Jurkat, Clone E6-1 (cell line): ENCODE results near the gene PABPC5. TPM values are rescaled to one million over a fixed set of nuclear protein-coding genes. Genes with fewer than 3 reads are reported as not detected.

Experiments
- DNase-seq: peaks from one replicate; pipeline ENCODE4 v3.0.0-alpha.2; 2011; ENCODE audit warnings: low read depth, low spot score
- H3K4me3 ChIP-seq: 2 replicates; pipeline ENCODE4 v1.5.1; 2011; ENCODE audit warnings: mild to moderate bottlenecking, low read length, control low read depth, moderate library complexity
- polyA plus RNA-seq: library from polyadenylated mRNA; unstranded; fragments of >200 nt; gene quantifications from one replicate; pipeline ENCODE4 v1.2.1, GENCODE V29; 2012; ENCODE audit warnings: missing spikeins; ENCODE audit not compliant: insufficient read length, insufficient read depth

The PABPC5 gene
- not detected for polyA plus RNA-seq

DNA sequence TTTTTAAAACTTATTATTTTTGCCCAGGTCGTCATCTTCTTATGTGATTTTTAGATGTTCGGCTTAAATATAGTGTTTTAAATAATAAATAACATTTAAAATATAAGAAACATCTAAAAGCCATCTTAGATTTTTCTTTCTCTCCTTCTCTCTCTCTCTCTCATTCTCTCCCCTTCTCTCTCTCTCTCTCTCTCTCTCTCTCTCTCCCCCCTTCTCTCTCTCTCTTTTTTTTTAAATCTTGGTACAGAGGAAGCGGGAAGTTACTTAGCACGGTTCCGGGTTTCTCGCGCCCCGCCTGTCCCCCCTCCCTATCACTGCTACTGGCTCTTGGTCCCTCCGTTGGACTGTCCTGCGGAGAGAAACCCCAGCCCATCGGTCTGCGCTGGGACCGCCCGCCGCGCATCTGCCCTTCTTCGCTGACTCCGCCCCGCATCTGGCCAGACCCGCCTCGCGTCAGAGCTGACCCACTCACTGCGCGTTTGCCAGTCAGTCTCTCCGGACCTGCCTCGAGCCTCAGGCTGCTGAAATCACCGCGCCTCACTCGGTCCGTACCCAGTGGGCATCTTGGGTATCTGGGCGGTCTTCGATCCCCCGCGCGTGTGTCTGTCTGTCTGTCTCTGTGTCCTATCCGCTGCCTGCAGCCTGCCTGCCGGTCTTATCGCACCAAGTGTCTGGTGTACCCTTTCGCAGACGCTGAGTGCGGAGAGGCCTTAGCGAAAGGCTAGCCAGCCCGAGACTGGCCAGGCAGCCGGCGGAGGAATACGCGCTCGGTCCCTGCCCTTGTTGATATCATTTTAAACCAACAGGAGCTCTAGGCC is at the start of gene PABPC5:
Gene PABPC5, plus strand, starts transcription at position 489 of the 818 bp plus-strand sequence. CDS start 739 bp downstream, outside the sequence.
- no peak for DNase-seq

DNA sequence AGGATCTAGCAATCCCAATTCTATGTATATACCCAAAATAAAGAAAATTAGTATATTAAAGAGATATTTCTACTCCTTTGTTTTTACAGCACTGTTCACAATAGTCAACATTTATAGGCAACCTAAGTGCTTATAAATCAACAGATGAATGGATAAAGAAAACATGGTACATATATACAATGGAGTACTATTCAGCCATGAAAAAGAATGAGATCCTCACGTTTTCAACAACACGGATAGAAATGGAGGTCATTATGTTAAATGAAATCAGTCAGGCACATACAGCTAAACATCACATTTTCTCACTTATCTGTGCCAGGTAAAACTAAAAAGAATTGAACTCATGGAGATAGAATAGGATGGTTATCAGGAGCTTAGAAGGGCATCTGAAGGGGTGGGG is 45.6 kb upstream of the PABPC5 start:
- no peak overlapping the region for H3K4me3 ChIP-seq
- no peak for DNase-seq

More for the DNA sequence above, at the start of gene PABPC5:
- H3K4me3 ChIP-seq: no peak within 1 kb of the TSS

DNA sequence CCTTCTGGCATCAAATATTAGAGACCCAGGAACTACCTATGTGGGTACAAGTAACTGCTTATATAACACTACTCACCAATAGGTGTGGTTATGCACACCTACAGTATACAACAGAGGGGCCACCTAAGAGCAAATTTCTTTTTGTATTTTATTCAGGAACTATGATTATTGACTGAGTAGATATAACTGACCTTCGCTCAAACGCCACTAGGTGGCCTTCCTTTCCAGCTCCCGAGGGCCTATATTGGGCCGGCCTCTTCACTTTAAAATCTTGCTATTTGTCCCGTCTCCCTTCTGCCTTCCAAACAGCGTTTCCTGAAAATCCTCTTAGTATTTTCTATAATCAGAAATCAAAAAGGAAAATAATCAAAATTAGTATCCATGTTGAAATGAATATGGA is 19.9 kb upstream of the PABPC5 start:
- no peak overlapping the region for H3K4me3 ChIP-seq
- no peak for DNase-seq

DNA sequence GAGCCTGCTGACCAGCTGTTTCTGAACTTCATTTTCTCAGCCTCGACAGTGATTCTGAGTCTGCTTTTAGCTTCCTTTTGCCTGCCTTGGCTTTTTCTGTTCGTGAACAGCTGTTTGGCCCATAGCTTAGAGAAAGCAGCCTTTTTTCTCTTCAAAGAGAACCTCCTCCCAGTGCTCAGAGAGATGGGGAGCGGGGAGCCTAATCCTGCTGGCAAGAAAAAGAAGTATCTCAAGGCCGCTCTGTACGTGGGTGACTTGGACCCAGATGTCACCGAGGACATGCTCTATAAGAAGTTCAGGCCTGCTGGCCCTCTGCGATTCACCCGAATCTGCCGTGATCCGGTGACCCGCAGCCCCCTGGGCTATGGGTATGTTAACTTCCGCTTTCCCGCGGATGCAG is 756 bp downstream of the PABPC5 start:
- no peak for DNase-seq
- H3K4me3 ChIP-seq: no peak overlapping the region
